H9 (cell line): ENCODE results near the gene PTPN3. TPM values are rescaled to one million over a fixed set of nuclear protein-coding genes. Genes with fewer than 3 reads are reported as not detected.

ENCODE experiments used
- DNase-seq: peaks from one replicate; pipeline ENCODE4 v3.0.0-alpha.2; 2017
- H2AFZ ChIP-seq: one replicate; pipeline ENCODE4 v1.6.1; 2013; ENCODE audit warnings: mild to moderate bottlenecking, low read length, control low read depth, moderate library complexity
- H2AK5ac ChIP-seq: 2 replicates; pipeline ENCODE4 v1.6.1; 2013; ENCODE audit warnings: low read length, control low read depth, mixed read lengths; ENCODE audit not compliant: insufficient read length
- H2BK120ac ChIP-seq: one replicate; pipeline ENCODE4 v1.6.1; 2013; ENCODE audit warnings: low read depth, mild to moderate bottlenecking, low read length, control low read depth, inconsistent platforms; ENCODE audit not compliant: poor library complexity, severe bottlenecking
- H2BK12ac ChIP-seq: 2 replicates; pipeline ENCODE4 v1.6.1; 2013; ENCODE audit warnings: low read length, control low read depth, mixed read lengths, low read depth; ENCODE audit not compliant: insufficient read length
- H2BK15ac ChIP-seq: 2 replicates; pipeline ENCODE4 v1.6.1; 2013; ENCODE audit warnings: low read depth, low read length, control low read depth
- H2BK20ac ChIP-seq: one replicate; pipeline ENCODE4 v1.6.1; 2013; ENCODE audit warnings: low read depth, mild to moderate bottlenecking, low read length, control low read depth, inconsistent platforms; ENCODE audit not compliant: poor library complexity, severe bottlenecking
- H2BK5ac ChIP-seq: 2 replicates; pipeline ENCODE4 v1.6.1; 2013; ENCODE audit warnings: low read length, control low read depth, mixed read lengths; ENCODE audit not compliant: insufficient read length
- H3K14ac ChIP-seq: 2 replicates; pipeline ENCODE4 v1.6.1; 2013; ENCODE audit warnings: low read length, control low read depth; ENCODE audit not compliant: insufficient read depth
- H3K18ac ChIP-seq: 2 replicates; pipeline ENCODE4 v1.6.1; 2013; ENCODE audit warnings: low read depth, mild to moderate bottlenecking, mixed read lengths, low read length, control low read depth; ENCODE audit not compliant: insufficient read length
- H3K23ac ChIP-seq: 2 replicates; pipeline ENCODE4 v1.6.1; 2013; ENCODE audit warnings: low read length, control low read depth, mixed read lengths, low read depth; ENCODE audit not compliant: insufficient read length
- H3K23me2 ChIP-seq: 2 replicates; pipeline ENCODE4 v1.6.1; 2013; ENCODE audit warnings: low read depth, mild to moderate bottlenecking, mixed read lengths, low read length, control low read depth; ENCODE audit not compliant: insufficient read length, poor library complexity, severe bottlenecking
- H3K27ac ChIP-seq: 2 replicates; pipeline ENCODE4 v1.5.1; 2013; ENCODE audit warnings: low read length, control low read depth, mixed read lengths, low read depth; ENCODE audit not compliant: insufficient read length
- H3K27me3 ChIP-seq: 2 replicates; pipeline ENCODE4 v1.6.1; 2013; ENCODE audit warnings: low read length, control low read depth, inconsistent platforms; ENCODE audit not compliant: insufficient read depth
- H3K4ac ChIP-seq: 2 replicates; pipeline ENCODE4 v1.6.1; 2013; ENCODE audit warnings: low read depth, mild to moderate bottlenecking, control low read depth, inconsistent platforms, low read length, moderate library complexity
- H3K4me1 ChIP-seq: 2 replicates; pipeline ENCODE4 v1.6.1; 2013; ENCODE audit warnings: low read length, control low read depth, inconsistent platforms; ENCODE audit not compliant: insufficient read depth
- H3K4me2 ChIP-seq: 2 replicates; pipeline ENCODE4 v1.6.1; 2013; ENCODE audit warnings: low read length, control low read depth, mixed read lengths; ENCODE audit not compliant: insufficient read length, insufficient read depth
- H3K56ac ChIP-seq: 2 replicates; pipeline ENCODE4 v1.6.1; 2013; ENCODE audit warnings: low read depth, mild to moderate bottlenecking, mixed read lengths, low read length, control low read depth; ENCODE audit not compliant: insufficient read length
- H3K79me1 ChIP-seq: 2 replicates; pipeline ENCODE4 v1.6.1; 2013; ENCODE audit warnings: low read depth, mild to moderate bottlenecking, moderate library complexity, low read length, control low read depth, inconsistent platforms; ENCODE audit not compliant: insufficient read depth, poor library complexity, severe bottlenecking
- H3K79me2 ChIP-seq: 2 replicates; pipeline ENCODE4 v1.6.1; 2013; ENCODE audit warnings: low read length, control low read depth, inconsistent platforms; ENCODE audit not compliant: insufficient read depth
- H3K9ac ChIP-seq: 2 replicates; pipeline ENCODE4 v1.6.1; 2013; ENCODE audit warnings: low read length, control low read depth, mixed read lengths; ENCODE audit not compliant: insufficient read length; ENCODE audit errors: extremely low read depth
- H3K9me3 ChIP-seq: one replicate; pipeline ENCODE4 v1.6.1; 2013; ENCODE audit warnings: low read depth, low read length, inconsistent platforms; ENCODE audit not compliant: control insufficient read depth
- H3T11ph ChIP-seq: one replicate; pipeline ENCODE4 v1.6.1; 2013; ENCODE audit warnings: mild to moderate bottlenecking, low read length, control low read depth, inconsistent platforms
- H4K20me1 ChIP-seq: one replicate; pipeline ENCODE4 v1.6.1; 2013; ENCODE audit not compliant: control insufficient read depth, insufficient read length, insufficient read depth
- H4K5ac ChIP-seq: 2 replicates; pipeline ENCODE4 v1.6.1; 2013; ENCODE audit warnings: low read depth, mild to moderate bottlenecking, mixed read lengths, low read length, control low read depth; ENCODE audit not compliant: insufficient read length
- H4K8ac ChIP-seq: replicated peaks from 2 replicates; pipeline ENCODE4 v1.6.1; 2013; ENCODE audit warnings: low read length, control low read depth, mixed read lengths, low read depth; ENCODE audit not compliant: insufficient read length
- H4K91ac ChIP-seq: 2 replicates; pipeline ENCODE4 v1.6.1; 2013; ENCODE audit warnings: low read depth, mild to moderate bottlenecking, moderate library complexity, mixed read lengths, low read length, control low read depth; ENCODE audit not compliant: insufficient read length
- H3K27ac Mint-ChIP-seq, 3 experiments: 2 replicates in 2 of 3; 3 replicates in 1 of 3; pipeline ENCODE4 v1.8.0; 2020 to 2021; ENCODE audit warnings: mixed read lengths in 3 of 3, mild to moderate bottlenecking in 1 of 3, moderate library complexity in 1 of 3
- H3K27me3 Mint-ChIP-seq: 2 replicates; pipeline ENCODE4 v1.8.0; 2021; ENCODE audit warnings: low read depth, mild to moderate bottlenecking, moderate library complexity, mixed read lengths
- H3K36me3 Mint-ChIP-seq, 3 experiments: 2 replicates in 2 of 3; 3 replicates in 1 of 3; pipeline ENCODE4 v1.8.0; 2020 to 2021; ENCODE audit warnings: low read depth in 3 of 3, mixed read lengths in 3 of 3; ENCODE audit not compliant: insufficient read depth in 1 of 3
- H3K4me1 Mint-ChIP-seq, 2 experiments: 2 replicates each; pipeline ENCODE4 v1.8.0; 2020; ENCODE audit warnings: mixed read lengths in 2 of 2
- H3K4me3 Mint-ChIP-seq, 2 experiments: 2 replicates in 1 of 2; 3 replicates in 1 of 2; pipeline ENCODE4 v1.8.0; 2020 to 2021; ENCODE audit warnings: mild to moderate bottlenecking in 2 of 2, mixed read lengths in 2 of 2, moderate library complexity in 1 of 2
- H3K9me3 Mint-ChIP-seq, 2 experiments: 2 replicates in 1 of 2; 3 replicates in 1 of 2; pipeline ENCODE4 v1.8.0; 2020; ENCODE audit warnings: mild to moderate bottlenecking in 2 of 2, mixed read lengths in 2 of 2, moderate library complexity in 1 of 2
- CTCF ChIP-seq: fragments of 200-600 bp; sonication (generic); conservative IDR thresholded peaks from 3 replicates; pipeline ENCODE4 v1.8.0; 2021; ENCODE audit warnings: antibody characterized with exemption, mild to moderate bottlenecking
- WGBS: extraction: QIAGEN DNeasy Blood & Tissue Kit; methylation state at CpG from one replicate; pipeline ENCODE4 v1.1.7; 2013; ENCODE audit warnings: missing lambda C conversion rate, low lambda C conversion rate, mixed read lengths; ENCODE audit not compliant: insufficient read length; ENCODE audit errors: extremely low coverage; 5-methylcytosine and 5-hydroxymethylcytosine counted together
- total RNA-seq: library from RNA; stranded (reverse); gene quantifications from 2 replicates; pipeline ENCODE4 v1.2.1, GENCODE V29; 2021

The PTPN3 gene
- total RNA-seq, 1 experiment from 2014 or later: 2.6 TPM

GRCh38 chr9:109336409-109336808, 161.7 kb downstream of the PTPN3 start:
- Histone ChIP-seq H4K91ac (no peak overlapping the region), H2AK5ac (no peak overlapping the region), H4K20me1 (no peaks in the 10 kb centered on the region), H3K56ac (no peak overlapping the region), H2BK12ac (no peak overlapping the region), H3K14ac (no peak overlapping the region), H3K23me2 (no peaks in the 10 kb centered on the region), H3K79me2 (no peaks in the 10 kb centered on the region), H3K23ac (no peak overlapping the region), H4K8ac (no peak overlapping the region), H4K5ac (no peak overlapping the region), H3K27ac (no peak overlapping the region), H3K9me3 (no peaks in the 10 kb centered on the region), H3K18ac (no peak overlapping the region), H2BK5ac (no peak overlapping the region), H2BK20ac (no peak overlapping the region), H3K27me3 (no peaks in the 10 kb centered on the region), H3K79me1 (no peaks in the 10 kb centered on the region), H3K9ac (no peak overlapping the region), H2BK15ac (no peak overlapping the region), H3K4ac (no peak overlapping the region), H2AFZ (no peak overlapping the region), H2BK120ac (no peak overlapping the region), H3K4me1 (no peaks in the 10 kb centered on the region), H3T11ph (no peak overlapping the region), H3K4me2 (no peak overlapping the region)
- H3K4me1 Mint-ChIP-seq: 0 out of 4 replicates have a peak, but pooled peaks cover 0 to 3% of the 10 kb centered on the region in 2 experiments
- no peak overlapping the region for H3K4me3 Mint-ChIP-seq
- H3K9me3 Mint-ChIP-seq: no peaks in the 10 kb centered on the region; a peak in 1 of 5 replicates
- whole genome bisulfite sequencing: no CpG with 5 or more reads among the region's 3 CpGs
- TF ChIP-seq CTCF: no peak
- H3K36me3 Mint-ChIP-seq: no peaks in the 10 kb centered on the region
- DNase-seq: no peak
- H3K27ac Mint-ChIP-seq: no peak overlapping the region
- H3K27me3 Mint-ChIP-seq: peaks cover 5% of the 10 kb centered on the region; the same call in 1 of the 2 replicates
